GM12878 (cell line): ENCODE measurements around the gene APOLD1. TPM values are rescaled to one million over a fixed set of nuclear protein-coding genes. Genes with fewer than 3 reads are reported as not detected.

Experiments
- ATAC-seq: fragments of 200-7000 bp; cut with Tn5 transposase; 3 replicates; pipeline ENCODE4 v1.9.1; 2020; ENCODE audit warnings: mild to moderate bottlenecking, moderate library complexity
- BruUV-seq: library from RNA; stranded (reverse); fragments of 400-500 nt; replicated peaks from 2 replicates; lab custom pipeline; 2021; lab: Mats Ljungman, UMichigan
- CTCF ChIA-PET: fragments of 300-600 bp; sonication (Branson Sonifier 250); formaldehyde crosslinking; extraction: SDS; loops from one replicate; lab custom pipeline; 2021; ENCODE audit warnings: inconsistent platforms; lab: Yijun Ruan, JAX
- POLR2A ChIA-PET: fragments of 350-600 bp; formaldehyde crosslinking; extraction: SDS; loops from one replicate; lab custom pipeline; 2021; ENCODE audit warnings: inconsistent platforms; lab: Charles Lee
- RAD21 ChIA-PET: fragments of 300-600 bp; sonication (Branson Sonifier 250); formaldehyde crosslinking; loops from one replicate; lab custom pipeline; 2023; ENCODE audit warnings: antibody characterized with exemption; ENCODE audit not compliant: unreplicated experiment; lab: Charles Lee
- SMC1A ChIA-PET: fragments of 300-600 bp; sonication (Branson Sonifier 250); formaldehyde crosslinking; loops from one replicate; lab custom pipeline; 2023; ENCODE audit not compliant: unreplicated experiment, uncharacterized antibody; lab: Charles Lee
- DNase-seq: peaks from one replicate; pipeline ENCODE4 v3.0.0-alpha.2; 2011; ENCODE audit warnings: low read depth, low spot score
- FAIRE-seq: peaks from 3 replicates; lab custom pipeline; 2011; peaks lifted over from hg19 to GRCh38; lab: Jason Lieb, UNC
- H2AFZ ChIP-seq: 2 replicates; pipeline ENCODE4 v1.6.0; 2011; ENCODE audit warnings: low read depth, low read length, control low read depth; ENCODE audit not compliant: control insufficient read depth
- H3K27ac ChIP-seq: 2 replicates; pipeline ENCODE4 v1.5.1; 2011; ENCODE audit warnings: control low read depth; ENCODE audit not compliant: control insufficient read depth, insufficient read depth
- H3K27me3 ChIP-seq, 2 experiments: replicated peaks in 1 of 2; 2 replicates each; pipeline versions ENCODE4 v1.6.0 to v1.6.1; 2011; ENCODE audit warnings: low read length in 1 of 2; ENCODE audit not compliant: control insufficient read depth in 2 of 2, insufficient read depth in 2 of 2
- H3K36me3 ChIP-seq, 2 experiments: 2 replicates each; pipeline ENCODE4 v1.5.1; 2011; ENCODE audit warnings: low read length in 1 of 2; ENCODE audit not compliant: control insufficient read depth in 2 of 2, insufficient read depth in 2 of 2
- H3K4me1 ChIP-seq: 2 replicates; pipeline ENCODE4 v1.6.1; 2011; ENCODE audit warnings: mild to moderate bottlenecking, low read length, moderate library complexity, mixed read lengths; ENCODE audit not compliant: control insufficient read depth, insufficient read depth
- H3K4me2 ChIP-seq: 2 replicates; pipeline ENCODE4 v1.6.0; 2011; ENCODE audit warnings: control low read depth; ENCODE audit not compliant: control insufficient read depth, insufficient read depth
- H3K4me3 ChIP-seq: fragments of 200-600 bp; sonication (generic); 2 replicates; pipeline ENCODE4 v1.5.1; 2016
- H3K79me2 ChIP-seq: 2 replicates; pipeline ENCODE4 v1.6.0; 2011; ENCODE audit warnings: low read length; ENCODE audit not compliant: control insufficient read depth, insufficient read depth
- H3K9ac ChIP-seq: 2 replicates; pipeline ENCODE4 v1.8.0; 2011; ENCODE audit warnings: low read length, control low read depth, mixed read lengths; ENCODE audit not compliant: control insufficient read depth, insufficient read depth
- H3K9me3 ChIP-seq: replicated peaks from 3 replicates; pipeline ENCODE4 v1.5.1; 2011; ENCODE audit warnings: mild to moderate bottlenecking, low read length; ENCODE audit not compliant: control insufficient read depth, insufficient read depth
- H4K20me1 ChIP-seq: 2 replicates; pipeline ENCODE4 v1.6.0; 2011; ENCODE audit not compliant: control insufficient read depth, insufficient read depth
- BCLAF1 ChIP-seq: fragments of 450-650 bp; IDR thresholded peaks from 2 replicates; pipeline ENCODE4 v1.6.1; 2017; ENCODE audit warnings: antibody characterized with exemption, mild to moderate bottlenecking, moderate library complexity
- E4F1 ChIP-seq: fragments of 450-650 bp; IDR thresholded peaks from 2 replicates; pipeline ENCODE4 v1.6.1; 2018; ENCODE audit warnings: borderline replicate concordance, mild to moderate bottlenecking; ENCODE audit not compliant: partially characterized antibody
- ESRRA ChIP-seq: IDR thresholded peaks from 2 replicates; pipeline ENCODE4 v1.6.1; 2012; ENCODE audit warnings: mild to moderate bottlenecking, low read length, improper control_type of control experiment
- HCFC1 ChIP-seq: fragments of 150-350 bp; IDR thresholded peaks from 2 replicates; pipeline ENCODE4 v1.6.1; 2014; ENCODE audit warnings: low read length
- HDAC2 ChIP-seq: fragments of 200-600 bp; sonication (generic); IDR thresholded peaks from 2 replicates; pipeline ENCODE4 v1.6.1; 2017
- LARP7 ChIP-seq: fragments of 450-650 bp; IDR thresholded peaks from 2 replicates; pipeline ENCODE4 v1.6.1; 2017; ENCODE audit warnings: mild to moderate bottlenecking
- PKNOX1 ChIP-seq: fragments of 450-650 bp; IDR thresholded peaks from 2 replicates; pipeline ENCODE4 v1.6.1; 2016; ENCODE audit warnings: mild to moderate bottlenecking
- PML ChIP-seq: IDR thresholded peaks from 2 replicates; pipeline ENCODE4 v1.6.1; 2012; ENCODE audit warnings: low read length, inconsistent platforms
- SP1 ChIP-seq: IDR thresholded peaks from one replicate; pipeline ENCODE4 v1.6.1; 2011; ENCODE audit warnings: low read depth, low read length
- ZSCAN29 ChIP-seq: fragments of 450-650 bp; IDR thresholded peaks from 2 replicates; pipeline ENCODE4 v1.6.1; 2017; ENCODE audit warnings: mild to moderate bottlenecking, moderate library complexity
- WGBS: methylation state at CpG from one replicate; pipeline ENCODE4 v1.1.6; 2016; ENCODE audit warnings: low lambda C conversion rate; ENCODE audit not compliant: insufficient replicate concordance, insufficient coverage; ENCODE audit errors: missing lambda C conversion rate; 5-methylcytosine and 5-hydroxymethylcytosine counted together
- in situ Hi-C: fragments of 300-500 bp; cut with MboI; formaldehyde crosslinking; loops from 9 replicates; pipeline ENCODE4 v1.14.3; 2018; ENCODE audit warnings: mixed read lengths
- intact Hi-C: fragments of 100-400 bp; cut with micrococcal nuclease; formaldehyde crosslinking; loops from one replicate; pipeline ENCODE4 v1.14.2; 2022; ENCODE audit not compliant: unreplicated experiment
- polyA plus RNA-seq, 11 experiments: library from polyadenylated mRNA; depleted of rRNA in 4 of 11; unstranded in 6 of 11; stranded (reverse) in 5 of 11; fragments of >200 nt; fragmentation: Nextera tagmentation in 4 of 11; fragmentation: Illumina TruSeq in 1 of 11; extraction: Ambion mirVana in 4 of 11; extraction: Trizol in 1 of 11; gene quantifications; 1 replicate in 1 of 11; 2 replicates in 10 of 11; pipeline versions ENCODE4 v1.2.1 to v1.2.3, GENCODE V29; 2011 to 2016; ENCODE audit warnings: inconsistent platforms in 2 of 11, missing spikeins in 2 of 11, low read depth in 1 of 11
- total RNA-seq, 4 experiments: library from RNA; depleted of rRNA in 3 of 4; stranded (reverse); fragments of >200 nt in 3 of 4; fragmentation: Illumina TruSeq in 1 of 4; extraction: Trizol in 1 of 4; gene quantifications; 2 replicates each; pipeline versions ENCODE4 v1.2.1 to v1.2.3, GENCODE V29; 2013 to 2021

Gene APOLD1
- total and polyA plus RNA-seq, 10 of the 15 experiments (the other 5 are each of a cell fraction or from before 2014, with no cell fraction given) = 1.1 to 8.9 (median 4.2) TPM

GRCh38 chr12:12777092-12777491, 8.4 kb upstream of the APOLD1 start:
- ChIA-PET SMC1A (no interaction called here), RAD21 (no interaction called here), POLR2A (no interaction called here), CTCF (no interaction called here)
- no peak overlapping the region for H3K4me3 ChIP-seq
- BruUV-seq = no TSS peak
- no peaks in the 10 kb centered on the region for H3K27me3 ChIP-seq
- no peak for FAIRE-seq
- no peak overlapping the region for H3K4me2 ChIP-seq
- DNase-seq = no peak
- no peaks in the 10 kb centered on the region for H3K79me2 ChIP-seq
- WGBS = 67% methylated on average over 3 of the region's 3 CpGs
- no peak for ATAC-seq
- TF ChIP-seq SP1 (no peak), E4F1 (no peak), BCLAF1 (no peak), PML (no peak), ESRRA (no peak), HDAC2 (no peak), HCFC1 (no peak), PKNOX1 (no peak), LARP7 (no peak), ZSCAN29 (no peak)
- intact Hi-C loops (no loop called here), in situ Hi-C loops (no loop called here)
- no peak overlapping the region for H3K9ac ChIP-seq
- no peaks in the 10 kb centered on the region for H3K4me1 ChIP-seq
- H4K20me1 ChIP-seq = no peaks in the 10 kb centered on the region
- no peak overlapping the region for H3K27ac ChIP-seq
- H3K36me3 ChIP-seq = no peaks in the 10 kb centered on the region
- H3K9me3 ChIP-seq = no peaks in the 10 kb centered on the region
- no peak overlapping the region for H2AFZ ChIP-seq
